ENCODE data around the gene ATN1.

The ATN1 gene

GRCh38 chr12:6965026-6965661, 37.4 kb downstream of the ATN1 start:
- Histone ChIP-seq H3K9ac (ENCODE audit: low read depth, low read length) (0 out of 2 replicates have a peak overlapping the region, but pooled peaks have one; percentile 19), H3K4me2 (ENCODE audit: insufficient read depth, low read length) (no peak overlapping the region), H3K27ac (ENCODE audit: low read length) (peak overlapping the region; percentile 62), H3K9me3 (ENCODE audit: insufficient read depth, low read length, severe bottlenecking) (no peaks in the 10 kb centered on the region), H3K4me1 (ENCODE audit: insufficient read depth, low read length) (peaks cover 23% of the 10 kb centered on the region), H3K27me3 (ENCODE audit: insufficient read depth, low read length, poor library complexity) (no peaks in the 10 kb centered on the region), H2AFZ (ENCODE audit: low read depth, low read length) (no peak overlapping the region; the same call in 1 of the 2 replicates), H4K20me1 (ENCODE audit: insufficient read depth, low read length) (peaks cover 4% of the 10 kb centered on the region; the same call in 1 of the 2 replicates), H3K79me2 (ENCODE audit: insufficient read depth, low read length) (peaks cover 26% of the 10 kb centered on the region), H3K36me3 (ENCODE audit: insufficient read depth, low read length) (peaks cover 55% of the 10 kb centered on the region), H3K4me3 (ENCODE audit: low read depth in 1 of 2, low read length in 2 of 2) (no peak overlapping the region)
- DNase-seq (peak; percentile 82), ATAC-seq (ENCODE audit: insufficient read depth, low read depth) (peak; percentile 89)
- TF ChIP-seq CTCF (IDR thresholded peaks at IDR 0.05; ENCODE audit: borderline replicate concordance, extremely low read depth, low read length, poor library complexity, severe bottlenecking) (peak; percentile 91), EZH2 (IDR thresholded peaks at IDR 0.05; ENCODE audit: borderline replicate concordance, low read depth, low read length, severe bottlenecking) (no peak)

GRCh38 chr12:6965714-6966113, 38.0 kb downstream of the ATN1 start:
- Histone ChIP-seq H3K36me3 (ENCODE audit: insufficient read depth, low read length) (peaks cover 55% of the 10 kb centered on the region), H4K20me1 (ENCODE audit: insufficient read depth, low read length) (peaks cover 4% of the 10 kb centered on the region; the same call in 1 of the 2 replicates), H3K4me1 (ENCODE audit: insufficient read depth, low read length) (peaks cover 23% of the 10 kb centered on the region), H3K9me3 (ENCODE audit: insufficient read depth, low read length, severe bottlenecking) (no peaks in the 10 kb centered on the region), H3K27ac (ENCODE audit: low read length) (0 out of 2 replicates have a peak overlapping the region, but pooled peaks have one; percentile 1), H3K27me3 (ENCODE audit: insufficient read depth, low read length, poor library complexity) (no peaks in the 10 kb centered on the region), H3K4me2 (ENCODE audit: insufficient read depth, low read length) (no peak overlapping the region), H3K9ac (ENCODE audit: low read depth, low read length) (0 out of 2 replicates have a peak overlapping the region, but pooled peaks have one; percentile 19), H3K79me2 (ENCODE audit: insufficient read depth, low read length) (peaks cover 29% of the 10 kb centered on the region), H2AFZ (ENCODE audit: low read depth, low read length) (no peak overlapping the region), H3K4me3 (ENCODE audit: low read depth in 1 of 2, low read length in 2 of 2) (no peak overlapping the region)
- TF ChIP-seq CTCF (IDR thresholded peaks at IDR 0.05; ENCODE audit: borderline replicate concordance, extremely low read depth, low read length, poor library complexity, severe bottlenecking) (no peak), EZH2 (IDR thresholded peaks at IDR 0.05; ENCODE audit: borderline replicate concordance, low read depth, low read length, severe bottlenecking) (no peak)
- DNase-seq (no peak), ATAC-seq (ENCODE audit: insufficient read depth, low read depth) (no peak)

- peaks cover 23% of the 10 kb centered on the region for H3K4me1 ChIP-seq (ENCODE audit: insufficient read depth, low read length)
- no peak for ATAC-seq (ENCODE audit: insufficient read depth, low read depth)
- H3K27ac ChIP-seq (ENCODE audit: low read length): no peak overlapping the region
- H3K79me2 ChIP-seq (ENCODE audit: insufficient read depth, low read length): peaks cover 36% of the 10 kb centered on the region
- no peaks in the 10 kb centered on the region for H3K27me3 ChIP-seq (ENCODE audit: insufficient read depth, low read length, poor library complexity)
- TF ChIP-seq EZH2 (IDR thresholded peaks at IDR 0.05; ENCODE audit: borderline replicate concordance, low read depth, low read length, severe bottlenecking) (no peak), CTCF (IDR thresholded peaks at IDR 0.05; ENCODE audit: borderline replicate concordance, extremely low read depth, low read length, poor library complexity, severe bottlenecking) (no peak)
- H3K4me3 ChIP-seq (ENCODE audit: low read depth in 1 of 2, low read length in 2 of 2): no peak overlapping the region
- H2AFZ ChIP-seq (ENCODE audit: low read depth, low read length): no peak overlapping the region
- H4K20me1 ChIP-seq (ENCODE audit: insufficient read depth, low read length): peaks cover 4% of the 10 kb centered on the region; the same call in 1 of the 2 replicates
- H3K36me3 ChIP-seq (ENCODE audit: insufficient read depth, low read length): peaks cover 55% of the 10 kb centered on the region
- no peak overlapping the region for H3K4me2 ChIP-seq (ENCODE audit: insufficient read depth, low read length)
- H3K9ac ChIP-seq (ENCODE audit: low read depth, low read length): no peak overlapping the region
- DNase-seq: no peak
- no peaks in the 10 kb centered on the region for H3K9me3 ChIP-seq (ENCODE audit: insufficient read depth, low read length, severe bottlenecking)
Measured at GRCh38 chr12:6966351-6966750, 38.6 kb downstream of the ATN1 start.

Measured in DND-41 (cell line).